ENCODE results near the gene THOC3.
A peak's percentile ranks its signal among the peaks of the same experiment; 100 is the strongest.
"Not testable (repeated sequence)": the region's sequence is repeated elsewhere in the genome, so short reads cannot be mapped to it uniquely, and the experiment has no call there.

Gene THOC3

DNA sequence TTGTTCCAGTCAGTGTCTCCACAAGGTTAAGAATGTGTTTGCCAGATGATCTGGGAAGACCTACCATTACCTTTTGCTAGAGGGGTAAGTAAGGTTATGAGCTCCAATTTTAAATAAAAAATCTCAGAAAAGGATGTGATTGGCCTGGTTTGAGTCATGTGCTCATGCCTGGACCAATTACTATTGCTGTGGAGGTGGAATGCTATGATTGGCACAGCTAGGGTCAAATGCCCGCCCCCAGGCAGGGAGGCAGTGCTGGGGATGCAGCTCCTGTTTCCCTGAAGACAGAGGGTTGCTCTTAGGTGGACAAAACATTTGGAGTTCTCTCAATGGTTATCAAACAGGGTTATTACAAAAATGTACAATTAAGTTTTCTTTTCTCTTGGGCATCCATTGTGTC, 29.6 kb downstream of the THOC3 start:
- not testable (repeated sequence) for DNase-seq

DNA sequence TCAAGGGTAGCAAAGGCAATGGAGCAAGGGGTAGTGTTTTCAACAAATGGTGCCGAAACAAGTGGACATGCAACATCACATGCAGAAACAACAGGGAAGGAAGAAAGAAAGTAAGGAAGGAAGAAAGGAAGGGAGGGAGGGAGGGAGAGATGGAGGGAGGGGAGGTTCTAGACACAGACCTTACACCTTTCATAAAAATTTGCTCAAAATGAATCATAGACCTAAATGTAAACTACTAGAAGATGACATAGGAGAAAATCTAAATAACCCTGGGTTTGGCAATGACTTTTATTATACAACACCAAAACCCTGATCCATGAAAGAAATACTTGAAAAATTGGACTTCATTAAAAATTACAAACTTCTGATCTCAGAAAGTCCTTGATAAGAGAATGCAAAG, 39.4 kb downstream of the THOC3 start:
- DNase-seq, result not testable (repeated sequence)

DNA sequence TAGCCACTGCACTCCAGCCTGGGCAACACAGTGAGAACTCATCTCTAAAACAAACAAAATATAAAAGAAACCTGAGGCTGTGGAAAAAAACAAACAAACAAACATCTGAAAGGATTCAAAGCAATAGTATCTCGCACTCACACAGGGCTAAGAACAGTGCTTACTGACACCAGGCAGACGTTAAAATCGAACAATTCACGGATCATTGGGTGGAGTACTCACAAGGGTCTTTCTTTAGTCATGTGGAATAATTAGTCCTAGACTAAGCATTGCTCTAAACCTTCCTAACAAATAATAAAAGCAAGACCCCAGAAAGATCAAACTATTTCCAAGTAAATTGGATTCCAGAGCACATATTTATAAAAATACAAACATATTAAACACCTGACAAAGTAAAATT, 43.0 kb downstream of the THOC3 start:
- not testable (repeated sequence) for DNase-seq

DNA sequence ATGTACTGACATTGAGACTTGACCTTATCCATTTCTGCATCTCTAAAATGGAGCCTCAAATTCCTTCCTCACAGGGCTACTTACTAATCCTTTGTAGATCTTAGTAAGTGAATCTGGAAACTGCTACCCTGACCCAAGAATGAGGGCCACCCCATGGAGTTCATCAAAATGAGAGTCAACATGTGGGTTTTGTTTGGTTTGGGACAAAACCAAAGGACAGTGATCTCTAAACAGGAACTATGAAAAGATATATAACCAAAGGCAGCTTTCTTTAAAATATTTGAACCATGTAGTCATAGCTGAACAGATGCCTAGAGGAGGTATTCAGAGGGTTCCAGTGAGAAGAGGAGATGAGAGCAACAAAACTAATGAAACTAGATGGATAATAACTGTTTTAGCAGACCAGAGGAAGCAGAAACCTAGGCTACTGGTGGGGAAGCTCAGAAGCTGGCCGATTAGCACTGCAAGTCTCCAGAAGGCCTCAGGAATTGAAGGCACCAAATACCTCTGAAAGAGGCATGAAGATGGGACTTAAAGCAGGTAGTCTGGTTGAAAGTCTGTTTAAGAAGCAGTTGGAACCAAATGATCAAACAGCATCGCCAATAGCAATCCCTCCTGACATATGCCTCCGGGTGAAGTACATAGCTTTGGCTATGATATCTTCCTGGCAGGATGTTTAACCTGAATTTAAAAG, 45.8 kb downstream of the THOC3 start:
- no peak for DNase-seq

DNA sequence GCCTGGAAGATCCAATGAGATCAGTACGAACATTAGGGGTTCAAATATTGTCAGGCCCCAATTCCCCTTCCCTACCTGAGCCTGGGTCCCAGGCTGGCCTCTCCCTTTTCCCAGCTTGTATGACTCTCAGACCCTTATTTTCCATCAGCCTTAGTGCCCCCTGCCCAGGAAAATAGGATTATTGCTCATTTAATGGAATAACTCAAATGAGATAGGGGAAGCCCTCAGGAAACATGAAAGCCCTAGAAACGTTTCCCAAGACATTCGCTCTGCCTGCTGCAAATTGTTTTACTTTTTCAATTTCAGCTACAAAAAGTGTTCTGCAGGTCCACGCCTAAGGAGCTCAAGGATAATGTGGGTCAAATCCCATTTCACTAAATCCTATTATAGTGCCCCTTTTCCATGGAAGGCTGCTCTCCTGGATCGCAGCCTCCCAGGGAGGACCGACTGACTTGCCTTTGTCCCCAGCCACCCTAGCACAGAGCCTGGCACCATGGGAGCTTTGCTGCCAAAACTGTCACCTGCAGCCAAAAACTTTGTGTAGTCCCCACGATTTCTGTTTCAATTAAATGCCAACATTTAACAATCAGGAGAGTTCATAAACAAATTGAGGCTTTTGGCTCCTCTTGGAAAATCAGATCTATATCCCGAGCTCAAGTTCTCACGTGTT, 46.9 kb downstream of the THOC3 start:
- no peak for DNase-seq

DNA sequence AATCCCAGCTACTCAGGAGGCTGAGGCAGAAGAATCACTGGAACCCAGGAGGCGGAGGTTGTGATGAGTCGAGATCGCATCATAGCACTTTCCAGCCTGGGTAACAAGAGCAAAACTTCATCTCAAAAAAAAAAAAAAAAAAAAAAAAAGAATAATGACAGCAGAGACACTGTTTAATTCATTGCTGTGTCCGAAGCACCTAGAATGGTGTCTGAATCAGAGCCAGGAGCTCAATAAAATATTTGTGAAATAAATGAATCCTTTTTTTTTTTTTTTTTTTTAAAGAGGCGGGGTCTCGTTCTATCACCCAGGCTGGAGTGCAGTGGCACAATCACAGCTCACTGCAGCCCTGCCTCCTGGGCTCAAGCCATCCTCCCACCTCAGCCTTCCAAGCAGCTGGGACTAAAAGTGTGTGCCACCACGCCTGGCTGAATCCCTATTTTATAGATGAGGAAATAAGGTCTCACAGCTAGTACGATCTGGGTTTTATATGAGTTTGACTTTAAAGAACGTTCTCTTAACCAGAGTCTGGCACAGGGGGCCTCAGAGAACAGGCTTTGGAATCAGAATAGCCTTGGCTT, 47.8 kb downstream of the THOC3 start:
- DNase-seq, result no peak

DNA sequence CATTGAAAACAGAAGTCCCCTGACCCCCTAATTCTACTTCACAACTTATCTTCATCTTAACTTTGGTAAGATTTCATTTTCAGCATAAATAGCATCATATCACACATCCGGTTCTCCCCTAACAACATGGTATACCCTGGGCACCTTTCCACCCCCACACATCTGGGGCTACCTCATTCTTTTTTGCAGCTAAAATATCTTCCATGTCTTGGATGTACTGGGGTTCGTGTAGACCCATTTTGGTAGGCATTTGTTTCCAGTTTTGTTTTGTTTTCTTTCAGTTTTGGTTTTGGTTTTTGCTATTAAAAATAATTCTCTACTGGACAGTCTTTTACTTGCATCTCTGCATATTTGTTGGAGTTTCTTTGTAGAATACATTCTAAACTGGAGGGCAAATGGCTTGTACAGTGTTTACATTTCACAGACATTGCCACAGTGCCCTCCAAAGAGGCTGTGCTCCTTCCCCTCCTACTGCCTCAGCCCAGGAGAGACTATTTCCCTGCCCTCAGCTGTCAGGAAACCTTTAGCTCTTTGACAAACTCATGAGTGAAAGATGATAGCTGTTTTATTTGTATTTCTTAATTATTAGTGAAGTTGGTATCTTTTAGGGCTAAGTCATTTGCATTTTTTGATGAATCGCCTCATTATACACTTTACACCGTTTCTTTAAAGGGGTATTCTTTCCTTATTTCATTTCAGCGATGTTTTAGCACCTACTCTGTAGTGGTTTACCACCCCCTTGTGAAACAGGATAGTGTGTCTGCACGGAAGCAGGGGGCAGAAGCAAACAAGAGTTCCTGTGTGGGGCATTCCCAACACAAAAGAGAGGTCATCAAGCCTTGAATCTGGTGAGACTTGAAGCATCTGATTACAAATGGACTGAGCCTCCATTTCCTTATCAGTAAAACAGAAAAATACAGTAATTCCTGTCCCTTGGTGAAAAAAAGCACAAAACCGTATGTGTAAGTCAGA, 52.8 kb downstream of the THOC3 start:
- peak; percentile 28 for DNase-seq

DNA sequence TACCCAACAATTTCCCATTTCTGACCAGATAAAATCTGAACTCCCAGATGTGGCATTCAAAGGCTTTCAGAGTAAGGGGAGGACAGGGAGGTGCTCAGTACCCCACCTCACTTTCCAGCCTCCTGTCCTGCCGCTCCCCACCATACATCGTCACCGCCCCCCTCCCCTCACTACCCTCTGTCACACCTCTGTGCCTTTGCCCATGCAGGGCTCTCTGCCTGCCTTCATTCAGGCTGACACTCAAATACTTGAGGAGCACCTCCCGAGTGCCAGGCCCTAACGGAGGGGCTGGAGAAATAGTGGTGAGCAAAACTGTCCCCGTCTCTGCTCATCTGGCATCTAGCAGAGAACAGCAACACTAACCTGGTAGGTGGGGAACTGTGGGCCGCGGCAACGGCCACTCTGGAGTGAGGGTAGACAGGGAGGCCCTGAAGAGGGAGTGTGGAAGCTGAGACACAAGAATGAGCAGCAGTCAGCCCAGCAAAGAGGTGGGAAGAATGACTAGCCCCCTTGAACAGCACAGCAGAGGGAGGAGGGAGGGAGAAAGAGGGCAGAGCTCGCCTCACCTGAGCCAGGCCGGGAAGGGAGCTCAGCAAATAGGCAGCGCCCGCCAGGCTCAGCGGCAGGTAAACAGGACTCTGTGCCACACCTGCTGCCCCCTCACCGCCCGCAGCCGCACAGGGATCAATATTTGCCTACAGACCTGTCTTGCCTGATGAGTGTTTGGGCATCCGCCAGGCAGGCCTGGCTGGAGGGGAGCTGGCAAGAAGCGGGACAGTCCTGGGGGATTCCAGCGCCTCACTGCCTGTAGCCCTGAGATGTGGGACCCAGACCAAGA, 54.1 kb downstream of the THOC3 start:
- DNase-seq, result not testable (repeated sequence)

DNA sequence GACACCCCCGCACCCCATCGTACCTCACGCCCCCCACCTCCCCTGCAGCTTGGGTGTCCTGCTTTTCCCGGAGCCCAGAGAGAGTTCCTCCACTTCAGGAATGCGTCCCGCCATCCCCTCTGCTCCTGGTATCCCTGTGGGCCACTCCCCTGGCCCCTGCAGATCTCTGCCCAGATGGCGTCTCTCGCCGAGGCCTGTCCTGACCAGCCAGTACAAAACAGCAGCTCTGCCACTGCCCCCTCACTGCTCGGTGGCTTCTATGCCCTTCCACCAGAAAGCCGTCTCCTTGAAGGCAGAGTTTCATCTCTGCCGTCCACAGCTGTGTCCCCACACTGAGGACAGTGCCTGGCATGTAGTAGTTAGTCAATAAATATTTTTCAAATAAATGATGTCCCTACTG, 58.0 kb downstream of the THOC3 start:
- DNase-seq, result not testable (repeated sequence)
